Neural progenitor cell (in vitro differentiated cells): ENCODE measurements around the gene FGG. TPM values are rescaled to one million over a fixed set of nuclear protein-coding genes. Genes with fewer than 3 reads are reported as not detected.
A peak's percentile ranks its signal among the peaks of the same experiment; 100 is the strongest.

Experiments used
- DNase-seq: peaks from one replicate; pipeline ENCODE4 v3.0.0-alpha.2; 2016; ENCODE audit warnings: low spot score
- H2AFZ ChIP-seq: fragments of 200-600 bp; sonication (generic); replicated peaks from 2 replicates; pipeline ENCODE4 v1.6.1; 2016; ENCODE audit warnings: antibody characterized with exemption
- H3F3A ChIP-seq: fragments of 200-600 bp; sonication (generic); 2 replicates; pipeline ENCODE4 v1.6.1; 2016; ENCODE audit warnings: antibody characterized with exemption, low read depth
- H3K27ac ChIP-seq: fragments of 200-600 bp; sonication (generic); 2 replicates; pipeline ENCODE4 v1.5.1; 2016; ENCODE audit warnings: mild to moderate bottlenecking
- H3K27me3 ChIP-seq: fragments of 200-600 bp; sonication (generic); 2 replicates; pipeline ENCODE4 v1.6.1; 2016; ENCODE audit warnings: mild to moderate bottlenecking, moderate library complexity
- H3K36me3 ChIP-seq: fragments of 200-600 bp; sonication (generic); 2 replicates; pipeline ENCODE4 v1.5.1; 2016
- H3K4me1 ChIP-seq: fragments of 200-600 bp; sonication (generic); 2 replicates; pipeline ENCODE4 v1.6.1; 2016; ENCODE audit warnings: mixed run types
- H3K4me2 ChIP-seq: fragments of 200-600 bp; sonication (generic); 2 replicates; pipeline ENCODE4 v1.6.1; 2016
- H3K4me3 ChIP-seq: fragments of 200-600 bp; sonication (generic); 2 replicates; pipeline ENCODE4 v1.5.1; 2016
- H3K79me2 ChIP-seq: fragments of 200-600 bp; sonication (generic); 2 replicates; pipeline ENCODE4 v1.6.1; 2016; ENCODE audit warnings: low read depth
- H3K9ac ChIP-seq: fragments of 200-600 bp; sonication (generic); 2 replicates; pipeline ENCODE4 v1.6.1; 2016
- H3K9me3 ChIP-seq: fragments of 200-600 bp; sonication (generic); 2 replicates; pipeline ENCODE4 v1.5.1; 2016; ENCODE audit warnings: low read depth
- H4K20me1 ChIP-seq: fragments of 200-600 bp; sonication (generic); 2 replicates; pipeline ENCODE4 v1.6.1; 2016; ENCODE audit warnings: low read depth
- H3K27ac Mint-ChIP-seq: 3 replicates; pipeline ENCODE4 v1.8.0; 2021; ENCODE audit warnings: mixed read lengths
- H3K27me3 Mint-ChIP-seq: 2 replicates; pipeline ENCODE4 v1.8.0; 2022; ENCODE audit warnings: low read depth, mild to moderate bottlenecking, inconsistent platforms, moderate library complexity, mixed read lengths; ENCODE audit not compliant: insufficient read depth
- H3K36me3 Mint-ChIP-seq: 3 replicates; pipeline ENCODE4 v1.8.0; 2021; ENCODE audit warnings: mixed read lengths
- H3K4me1 Mint-ChIP-seq: 3 replicates; pipeline ENCODE4 v1.8.0; 2021; ENCODE audit warnings: mixed read lengths
- H3K4me3 Mint-ChIP-seq: 3 replicates; pipeline ENCODE4 v1.8.0; 2021; ENCODE audit warnings: mild to moderate bottlenecking, moderate library complexity, mixed read lengths
- H3K9me3 Mint-ChIP-seq: 3 replicates; pipeline ENCODE4 v1.8.0; 2020; ENCODE audit warnings: mixed read lengths
- CTCF ChIP-seq: fragments of 200-600 bp; sonication (generic); IDR thresholded peaks from 2 replicates; pipeline ENCODE4 v1.5.1; 2017; ENCODE audit warnings: antibody characterized with exemption, mild to moderate bottlenecking
- EZH2 ChIP-seq: fragments of 200-600 bp; sonication (generic); IDR thresholded peaks from 2 replicates; pipeline ENCODE4 v1.6.1; 2017; ENCODE audit warnings: antibody characterized with exemption, mild to moderate bottlenecking, moderate library complexity
- EZH2phosphoT487 ChIP-seq: fragments of 200-600 bp; sonication (generic); IDR thresholded peaks from 2 replicates; pipeline ENCODE4 v1.6.1; 2017; ENCODE audit warnings: antibody characterized with exemption
- total RNA-seq: library from RNA; depleted of rRNA; stranded (reverse); fragments of >200 nt; gene quantifications from 2 replicates; pipeline ENCODE4 v1.2.3, GENCODE V29; 2015; ENCODE audit warnings: low replicate concordance

Gene FGG
- total RNA-seq, 1 donor from 2014 or later = not detected

- Mint-ChIP-seq H3K27ac (no peak overlapping the region), H3K36me3 (no peaks in the 10 kb centered on the region)
- H3K9ac ChIP-seq = no peak overlapping the region
These were observed 6.4 kb upstream of the FGG start for GRCh38 chr4:154618708-154619315.

GRCh38 chr4:154617820-154618317 is 5.4 kb upstream of the FGG start:
- Mint-ChIP-seq H3K4me1 (no peaks in the 10 kb centered on the region), H3K27me3 (peaks cover 2% of the 10 kb centered on the region), H3K4me3 (no peak overlapping the region), H3K36me3 (no peaks in the 10 kb centered on the region), H3K27ac (no peak overlapping the region), H3K9me3 (no peaks in the 10 kb centered on the region)
- no peak for DNase-seq
- no peaks in the 10 kb centered on the region for H4K20me1 ChIP-seq
- TF ChIP-seq EZH2 (no peak), EZH2phosphoT487 (no peak), CTCF (no peak)
- H3K9me3 ChIP-seq = no peaks in the 10 kb centered on the region
- no peak overlapping the region for H3K4me3 ChIP-seq
- no peaks in the 10 kb centered on the region for H3K36me3 ChIP-seq
- H3K79me2 ChIP-seq = no peaks in the 10 kb centered on the region
- no peaks in the 10 kb centered on the region for H3K27me3 ChIP-seq
- no peaks in the 10 kb centered on the region for H3F3A ChIP-seq
- no peak overlapping the region for H3K9ac ChIP-seq
- no peak overlapping the region for H3K4me2 ChIP-seq
- no peak overlapping the region for H2AFZ ChIP-seq
- no peak overlapping the region for H3K27ac ChIP-seq
- H3K4me1 ChIP-seq = no peaks in the 10 kb centered on the region

More at GRCh38 chr4:154618708-154619315, 6.4 kb upstream of the FGG start:
- no peak overlapping the region for H2AFZ ChIP-seq
- H3K4me2 ChIP-seq = no peak overlapping the region
- H3K27me3 Mint-ChIP-seq = peaks cover 2% of the 10 kb centered on the region
- H3F3A ChIP-seq = no peaks in the 10 kb centered on the region
- H3K4me1 Mint-ChIP-seq = no peaks in the 10 kb centered on the region
- peak; percentile 70 for DNase-seq
- no peaks in the 10 kb centered on the region for H3K4me1 ChIP-seq
- no peak overlapping the region for H3K4me3 Mint-ChIP-seq
- no peaks in the 10 kb centered on the region for H3K79me2 ChIP-seq
- no peaks in the 10 kb centered on the region for H4K20me1 ChIP-seq
- TF ChIP-seq CTCF (peak; percentile 85), EZH2 (no peak)
- H3K27me3 ChIP-seq = no peaks in the 10 kb centered on the region
- no peaks in the 10 kb centered on the region for H3K9me3 Mint-ChIP-seq
- H3K4me3 ChIP-seq = no peak overlapping the region
- no peaks in the 10 kb centered on the region for H3K36me3 ChIP-seq
- no peak overlapping the region for H3K27ac ChIP-seq
- H3K9me3 ChIP-seq = no peaks in the 10 kb centered on the region

GRCh38 chr4:154616731-154617130 is 4.3 kb upstream of the FGG start:
- H3F3A ChIP-seq = no peaks in the 10 kb centered on the region
- Mint-ChIP-seq H3K27me3 (peaks cover 1% of the 10 kb centered on the region), H3K27ac (no peak overlapping the region), H3K4me1 (no peaks in the 10 kb centered on the region), H3K36me3 (no peaks in the 10 kb centered on the region), H3K4me3 (no peak overlapping the region), H3K9me3 (no peaks in the 10 kb centered on the region)
- no peak overlapping the region for H3K9ac ChIP-seq
- no peaks in the 10 kb centered on the region for H3K4me1 ChIP-seq
- no peak overlapping the region for H3K4me3 ChIP-seq
- H4K20me1 ChIP-seq = no peaks in the 10 kb centered on the region
- H3K9me3 ChIP-seq = no peaks in the 10 kb centered on the region
- TF ChIP-seq EZH2 = no peak
- no peak for TF ChIP-seq CTCF
- no peak for TF ChIP-seq EZH2phosphoT487
- no peak overlapping the region for H3K27ac ChIP-seq
- no peaks in the 10 kb centered on the region for H3K27me3 ChIP-seq
- no peak overlapping the region for H2AFZ ChIP-seq
- DNase-seq = no peak
- no peak overlapping the region for H3K4me2 ChIP-seq
- H3K79me2 ChIP-seq = no peaks in the 10 kb centered on the region
- H3K36me3 ChIP-seq = no peaks in the 10 kb centered on the region
